Bronchial smooth muscle cell (primary cell): Measurements from ENCODE around the gene SOHLH1. TPM values are rescaled to one million over a fixed set of nuclear protein-coding genes. Genes with fewer than 3 reads are reported as not detected.

Source experiments
- total RNA-seq: library from RNA; depleted of rRNA; stranded (reverse); fragments of >200 nt; gene quantifications from 2 replicates; pipeline ENCODE4 v1.2.1, GENCODE V29; 2014

Gene SOHLH1
- total RNA-seq, result not detected in 2 replicates

GRCh38 chr9:135699440-135699839 lies at the start of gene SOHLH1:
Gene SOHLH1, minus strand, starts transcription at chr9:135699481. Its CDS starts 14 bp downstream, at chr9:135699467.

DNA sequence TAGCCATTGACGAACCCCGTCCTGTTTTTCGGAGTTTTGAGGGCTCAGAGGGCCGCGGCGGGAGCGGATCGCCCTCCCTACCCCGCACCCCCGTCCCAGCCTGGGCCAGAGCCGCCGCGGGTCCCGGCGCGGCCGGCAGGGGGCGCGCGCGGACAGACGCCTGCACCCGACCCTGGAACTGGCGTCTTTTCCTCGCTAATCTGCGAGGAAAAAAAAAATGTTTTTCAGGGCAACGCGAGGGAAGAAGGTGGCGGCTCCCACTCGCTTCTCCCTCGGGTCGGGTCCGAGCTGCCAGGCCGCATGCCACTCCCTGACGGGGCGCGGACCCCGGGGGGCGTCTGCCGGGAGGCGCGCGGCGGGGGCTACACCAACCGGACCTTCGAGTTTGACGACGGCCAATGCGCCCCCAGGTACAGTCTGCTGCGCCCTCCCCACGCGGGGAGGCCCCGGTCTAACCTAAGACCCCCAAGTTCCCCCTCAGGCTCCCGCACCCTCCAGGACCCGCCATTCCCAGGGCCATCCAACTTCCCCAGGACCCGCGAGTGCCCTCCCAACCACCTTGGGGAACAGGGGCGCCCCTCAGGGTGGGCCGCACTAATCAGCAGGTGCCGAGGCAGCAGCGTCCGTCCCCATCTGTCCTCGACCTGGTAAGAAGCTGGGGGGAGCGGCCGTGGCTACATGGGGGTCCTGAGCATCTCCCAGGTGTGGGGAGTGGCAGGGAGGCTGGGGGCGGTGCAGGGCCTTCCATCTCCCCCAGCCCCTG lies 2.9 kb upstream of the SOHLH1 start, which contains the start of gene KCNT1:
TSS of gene KCNT1 (plus strand) at position 227 of the 763 bp plus-strand sequence. CDS start at position 301, 74 bp downstream.

DNA sequence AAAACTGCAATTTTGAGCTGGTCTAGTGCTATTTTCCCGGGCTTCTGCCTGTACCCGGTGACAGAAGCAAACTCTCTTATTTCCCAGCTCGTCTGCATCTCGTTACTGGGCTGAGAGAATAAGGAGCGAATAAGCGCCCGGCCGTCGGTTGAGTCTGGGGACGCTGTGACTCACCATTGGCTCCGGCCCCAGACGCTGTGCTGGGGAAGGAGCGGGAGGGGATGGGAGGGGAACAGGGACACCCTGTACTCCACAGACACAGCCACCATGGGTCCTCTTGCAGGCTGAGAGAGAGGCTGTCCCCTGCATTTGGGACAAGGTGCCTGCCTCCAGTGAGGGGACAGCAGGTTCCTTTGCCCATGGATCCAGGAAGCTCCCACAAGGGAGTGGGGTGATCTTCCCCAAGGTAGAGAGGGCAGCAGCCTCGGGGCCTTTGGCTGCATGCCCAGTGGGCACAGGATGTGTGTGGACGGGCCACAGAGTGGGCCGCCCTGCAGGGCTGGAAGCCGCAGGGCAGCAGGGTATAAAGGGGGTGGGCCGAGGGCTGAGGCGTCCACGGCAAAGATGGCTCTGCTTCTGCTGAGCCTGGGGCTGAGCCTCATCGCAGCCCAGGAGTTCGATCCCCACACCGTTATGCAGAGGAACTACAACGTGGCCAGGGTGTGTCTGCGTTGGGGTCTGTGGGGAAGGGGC lies 36.4 kb downstream of the SOHLH1 start, which contains the start of gene LCN9:
TSS of gene LCN9 (plus strand) at position 552 of the 693 bp plus-strand sequence. CDS start at position 565, 13 bp downstream.

Other genes with a start within 250 kb of the SOHLH1 start
- gene PPP1R26, start 219.7 kb downstream of the SOHLH1 start, total RNA-seq, result 5.7 and 6.3 TPM in 2 replicates
- 9.9 and 19.1 TPM in 2 replicates for gene MRPS2, start 198.8 kb downstream of the SOHLH1 start, total RNA-seq
- gene LCN1, start 178.0 kb downstream of the SOHLH1 start, total RNA-seq, result not detected in 2 replicates
- gene OBP2A, start 153.4 kb downstream of the SOHLH1 start, total RNA-seq, result not detected in 2 replicates
- not detected in 2 replicates for gene PAEP, start 137.7 kb downstream of the SOHLH1 start, total RNA-seq
- not detected in 2 replicates for gene GLT6D1, start 59.9 kb downstream of the SOHLH1 start, total RNA-seq
- not detected in 2 replicates for gene LCN9, start 36.2 kb downstream of the SOHLH1 start, total RNA-seq
- gene KCNT1, start 2.7 kb upstream of the SOHLH1 start, total RNA-seq, result not detected in 2 replicates
- 15.0 and 19.7 TPM in 2 replicates for gene CAMSAP1, start 208.1 kb upstream of the SOHLH1 start, total RNA-seq